ENCODE data around the gene RNF145.
"Not testable (repeated sequence)": the region's sequence is repeated elsewhere in the genome, so short reads cannot be mapped to it uniquely, and the experiment has no call there.

DNA sequence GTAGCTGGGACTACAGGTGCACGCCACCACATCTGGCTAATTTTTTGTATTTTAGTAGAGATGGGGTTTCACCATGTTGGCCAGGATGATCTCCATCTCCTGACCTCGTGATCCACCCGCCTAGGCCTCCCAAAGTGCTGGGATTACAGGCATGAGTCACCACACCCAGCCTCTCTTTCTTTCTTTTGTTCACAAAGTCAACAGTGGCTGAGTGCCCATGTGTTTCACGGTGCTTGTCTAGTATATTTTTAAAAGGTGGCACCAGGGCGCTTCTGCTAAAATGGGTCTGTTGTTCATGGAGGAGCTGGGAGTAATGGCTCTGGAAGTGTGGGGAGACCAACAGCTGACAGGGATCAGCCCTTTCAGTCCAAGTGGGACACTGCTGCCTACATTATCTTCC, 18.7 kb upstream of the RNF145 start:
- TF ChIP-seq, protein P1, sequence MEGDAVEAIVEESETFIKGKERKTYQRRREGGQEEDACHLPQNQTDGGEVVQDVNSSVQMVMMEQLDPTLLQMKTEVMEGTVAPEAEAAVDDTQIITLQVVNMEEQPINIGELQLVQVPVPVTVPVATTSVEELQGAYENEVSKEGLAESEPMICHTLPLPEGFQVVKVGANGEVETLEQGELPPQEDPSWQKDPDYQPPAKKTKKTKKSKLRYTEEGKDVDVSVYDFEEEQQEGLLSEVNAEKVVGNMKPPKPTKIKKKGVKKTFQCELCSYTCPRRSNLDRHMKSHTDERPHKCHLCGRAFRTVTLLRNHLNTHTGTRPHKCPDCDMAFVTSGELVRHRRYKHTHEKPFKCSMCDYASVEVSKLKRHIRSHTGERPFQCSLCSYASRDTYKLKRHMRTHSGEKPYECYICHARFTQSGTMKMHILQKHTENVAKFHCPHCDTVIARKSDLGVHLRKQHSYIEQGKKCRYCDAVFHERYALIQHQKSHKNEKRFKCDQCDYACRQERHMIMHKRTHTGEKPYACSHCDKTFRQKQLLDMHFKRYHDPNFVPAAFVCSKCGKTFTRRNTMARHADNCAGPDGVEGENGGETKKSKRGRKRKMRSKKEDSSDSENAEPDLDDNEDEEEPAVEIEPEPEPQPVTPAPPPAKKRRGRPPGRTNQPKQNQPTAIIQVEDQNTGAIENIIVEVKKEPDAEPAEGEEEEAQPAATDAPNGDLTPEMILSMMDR (IDR thresholded peaks at IDR 0.05) = not testable (repeated sequence)
- TF ChIP-seq ZFX (IDR thresholded peaks at IDR 0.05; ENCODE audit: borderline replicate concordance) = not testable (repeated sequence)
